ENCODE data around the gene OR10H1. TPM values are rescaled to one million over a fixed set of nuclear protein-coding genes. Genes with fewer than 3 reads are reported as not detected.
"Not testable (repeated sequence)": the region's sequence is repeated elsewhere in the genome, so short reads cannot be mapped to it uniquely, and the experiment has no call there.

Gene OR10H1
- total RNA-seq, 1 donor from 2014 or later: not detected

DNA sequence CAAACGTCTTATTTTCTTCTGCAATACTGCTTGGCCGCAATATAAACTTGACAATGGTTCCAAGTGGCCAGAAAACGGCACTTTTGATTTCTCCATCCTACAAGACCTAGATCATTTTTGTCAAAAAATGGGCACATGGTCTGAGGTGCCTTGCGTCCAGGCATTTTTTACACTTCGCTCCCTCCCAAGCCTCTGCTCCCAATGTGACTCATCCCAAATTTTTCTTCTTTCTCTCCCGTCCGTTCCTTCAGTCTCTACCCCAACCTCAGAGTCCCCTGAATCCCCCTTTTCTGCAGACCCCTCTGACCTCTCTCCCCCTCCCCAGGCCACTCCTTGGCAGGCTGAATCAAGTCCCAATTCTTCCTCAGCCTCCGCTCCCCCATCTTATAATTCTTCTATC, 14.3 kb upstream of the OR10H1 start:
- intact Hi-C loops (cut with DNase I): no loop called here
- DNase-seq (ENCODE audit: low spot score): no peak

- intact Hi-C loops (cut with DNase I): no loop called here
- peak; percentile 29 for DNase-seq (ENCODE audit: low spot score)
Measured at GRCh38 chr19:15829306-15829698, 13.8 kb upstream of the OR10H1 start.

GRCh38 chr19:15828611-15829305, 13.3 kb upstream of the OR10H1 start:
- peak; percentile 20 for DNase-seq (ENCODE audit: low spot score)
- intact Hi-C loops (cut with DNase I): not testable (repeated sequence)

DNA sequence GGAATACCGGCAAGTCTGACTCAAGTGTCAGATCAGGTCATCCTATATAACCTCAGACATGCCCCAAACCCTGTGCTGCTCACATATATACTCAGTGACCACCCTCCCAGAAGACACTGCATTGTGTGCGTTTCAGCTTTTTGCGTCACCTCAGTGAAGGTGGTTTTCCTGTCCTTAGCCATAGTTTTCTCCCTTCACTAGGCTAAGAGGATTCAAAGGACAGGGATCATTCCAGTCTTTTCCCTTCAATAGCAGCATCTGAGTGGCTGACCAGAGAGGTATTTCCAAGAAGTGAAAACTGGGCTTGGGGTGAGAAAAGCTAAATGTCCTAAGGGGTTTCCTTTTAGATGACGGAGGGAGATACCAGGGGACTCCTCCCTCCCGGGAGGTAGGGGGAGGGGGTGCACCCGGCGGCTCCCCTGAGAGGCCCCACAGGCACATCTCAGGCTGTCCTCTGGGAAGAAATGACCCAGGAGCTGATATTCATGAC, 12.7 kb upstream of the OR10H1 start:
- no peak for DNase-seq (ENCODE audit: low spot score)
- intact Hi-C loops (cut with DNase I): no loop called here

DNA sequence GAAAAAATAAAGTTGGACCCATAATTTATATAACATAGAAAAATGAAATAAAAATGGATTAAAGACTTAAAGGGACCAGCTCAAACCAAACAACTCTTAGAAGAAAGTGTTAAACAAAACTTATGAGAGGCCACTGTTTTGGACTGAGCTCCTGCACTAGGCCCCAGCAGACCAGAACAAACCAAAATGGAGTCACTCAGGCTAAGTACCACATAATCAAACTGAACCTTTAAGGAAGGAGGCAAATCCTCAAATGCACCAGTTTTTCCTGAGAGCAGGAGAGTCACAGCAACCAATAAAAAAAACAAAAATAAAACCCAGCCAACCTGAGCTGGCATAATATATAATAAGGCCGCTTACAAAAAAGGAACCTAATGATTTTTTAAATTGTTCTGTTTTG, 10.3 kb upstream of the OR10H1 start:
- intact Hi-C loops (cut with DNase I): no loop called here
- DNase-seq (ENCODE audit: low spot score): no peak

DNA sequence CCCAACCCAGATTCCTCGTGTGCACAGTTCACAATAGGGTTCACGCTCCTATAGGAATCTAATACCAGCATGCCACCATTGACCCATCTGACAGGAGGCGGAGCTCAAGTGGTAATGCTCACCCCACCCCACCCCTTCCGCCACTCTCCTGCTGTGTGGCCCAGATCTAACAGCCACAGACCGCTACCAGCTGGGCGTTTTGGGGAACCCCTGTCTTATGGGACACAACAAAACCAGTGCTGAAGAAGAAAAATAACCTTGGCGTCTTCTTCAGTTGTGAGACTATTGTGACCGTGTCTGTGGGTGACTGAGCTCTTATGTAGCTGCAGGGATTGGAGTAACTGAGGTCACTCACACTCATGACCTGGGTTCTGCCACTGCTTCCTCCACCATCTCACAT, 5.2 kb upstream of the OR10H1 start:
- intact Hi-C loops (cut with DNase I): no loop called here
- peak; percentile 50 for DNase-seq (ENCODE audit: low spot score)

GRCh38 chr19:15813916-15814315, 1.5 kb downstream of the OR10H1 start:
- intact Hi-C loops (cut with DNase I): loop anchor here (5.0 kb wide), 1 partner anchor 182 kb away; no protein-coding TSS in a partner anchor
- no peak for DNase-seq (ENCODE audit: low spot score)

DNA sequence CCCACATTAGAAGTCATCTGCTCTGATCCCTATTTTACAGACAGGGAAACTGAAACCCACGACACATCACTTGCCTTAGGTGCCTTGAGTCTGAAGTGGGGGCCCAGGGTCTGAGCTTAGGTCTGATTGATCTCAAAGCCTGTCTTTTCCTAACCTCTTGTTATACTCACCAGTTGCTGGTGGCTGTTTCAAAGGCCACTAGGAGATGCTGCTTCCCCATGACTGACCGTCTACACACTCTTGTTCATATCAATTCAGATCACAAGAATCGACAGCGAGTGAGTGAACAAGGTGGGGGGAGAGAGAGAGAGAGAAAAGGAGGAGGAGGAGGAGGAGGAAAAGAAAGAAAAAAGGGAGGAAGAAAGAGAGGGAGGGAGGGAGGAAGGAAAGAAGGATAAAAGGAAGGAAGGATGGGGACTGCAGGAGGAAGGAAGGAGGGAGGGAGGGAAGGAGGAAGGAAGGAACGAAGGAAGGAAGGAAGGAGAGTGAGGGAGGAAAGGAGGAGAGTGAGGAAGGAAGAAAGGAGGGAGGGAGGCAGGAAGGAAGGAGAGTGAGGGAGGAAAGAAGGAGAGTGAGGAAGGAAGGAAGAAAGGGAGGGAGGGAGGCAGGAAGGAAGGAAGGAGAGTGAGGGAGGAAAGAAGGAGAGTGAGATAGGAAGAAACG, 3.3 kb downstream of the OR10H1 start:
- no peak for DNase-seq (ENCODE audit: low spot score)
- intact Hi-C loops (cut with DNase I): loop anchor here (5.0 kb wide), 1 partner anchor 180 kb away; no protein-coding TSS in a partner anchor

- intact Hi-C loops (cut with DNase I): loop anchor here (5.0 kb wide), 1 partner anchor 179 kb away; no protein-coding TSS in a partner anchor
- no peak for DNase-seq (ENCODE audit: low spot score)
Measured at GRCh38 chr19:15811476-15811875, 4.0 kb downstream of the OR10H1 start.

- intact Hi-C loops (cut with DNase I): loop anchor here (5.0 kb wide), 1 partner anchor 178 kb away; no protein-coding TSS in a partner anchor
- no peak for DNase-seq (ENCODE audit: low spot score)
Measured at GRCh38 chr19:15810335-15810734, 5.1 kb downstream of the OR10H1 start.

- DNase-seq (ENCODE audit: low spot score); intact Hi-C loops (cut with DNase I): not testable (repeated sequence)
Measured at GRCh38 chr19:15794279-15794678, 21.2 kb downstream of the OR10H1 start.

- no peak for DNase-seq (ENCODE audit: low spot score)
- intact Hi-C loops (cut with DNase I): no loop called here
Measured at GRCh38 chr19:15790096-15790495, 25.4 kb downstream of the OR10H1 start.

DNA sequence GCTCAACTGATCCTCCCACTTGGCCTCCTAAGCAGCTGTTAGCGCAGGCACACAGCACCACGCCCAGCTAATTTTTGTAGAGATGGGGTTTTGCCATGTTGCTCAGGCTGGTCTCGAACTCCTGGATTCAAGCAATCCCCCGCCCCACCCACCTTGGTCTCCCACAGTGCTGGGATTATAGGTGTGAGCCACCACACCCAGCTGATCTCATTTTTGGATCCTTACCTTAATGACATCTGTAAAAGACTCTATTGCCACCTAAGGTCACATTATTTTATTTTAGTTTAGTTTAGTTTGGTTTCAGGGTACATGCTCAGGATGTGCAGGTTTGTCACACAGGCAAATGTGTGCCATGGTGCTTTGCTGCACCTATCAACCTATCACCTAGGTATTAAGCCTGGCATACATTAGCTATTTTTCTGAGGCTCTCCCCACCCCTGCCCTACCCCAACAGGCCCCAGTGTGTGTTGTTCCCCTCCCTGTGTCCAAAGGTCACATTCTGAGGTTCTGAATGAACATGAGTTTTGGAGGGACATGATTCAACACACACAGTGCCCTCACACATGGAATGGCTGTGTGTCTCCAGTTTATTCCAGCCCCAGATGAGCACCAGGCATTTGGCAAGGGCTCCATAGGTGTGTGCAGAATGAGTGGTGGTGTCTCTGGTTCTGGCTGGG, 26.7 kb downstream of the OR10H1 start:
- intact Hi-C loops (cut with DNase I): no loop called here
- DNase-seq (ENCODE audit: low spot score): no peak

DNA sequence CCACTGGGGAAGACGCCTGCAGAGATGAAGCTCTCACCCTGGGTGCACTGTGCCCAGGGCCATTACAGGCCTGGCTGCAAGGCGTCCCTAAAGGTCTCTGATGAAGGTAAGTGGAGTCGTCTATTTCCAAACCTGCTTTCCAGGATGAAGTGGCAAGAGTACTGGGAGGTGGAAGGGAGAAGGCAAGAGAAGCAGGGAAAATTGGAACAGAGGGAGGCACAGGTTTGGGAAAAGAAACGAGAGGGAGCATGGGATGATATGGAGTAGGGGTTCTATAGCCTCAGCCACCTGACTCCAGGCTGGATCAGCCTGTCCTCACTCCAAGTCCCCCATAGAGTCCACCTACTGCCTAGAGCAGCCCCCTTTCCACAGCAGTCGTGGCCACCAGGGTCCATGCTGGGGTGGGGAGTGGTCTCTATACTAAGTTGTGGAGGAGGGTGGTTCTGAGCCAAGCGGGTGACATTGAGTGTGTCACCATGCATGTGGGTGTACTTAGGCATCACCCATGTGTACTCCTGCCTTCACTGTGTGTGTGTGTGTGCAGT, 27.8 kb downstream of the OR10H1 start, which contains the start of gene OR10H5:
OR10H5 (plus strand) TSS at position 51 of the 545 bp plus-strand sequence. CDS start 6,388 bp downstream, outside the sequence.
- intact Hi-C loops (cut with DNase I): no loop called here
- no peak for DNase-seq (ENCODE audit: low spot score)

DNA sequence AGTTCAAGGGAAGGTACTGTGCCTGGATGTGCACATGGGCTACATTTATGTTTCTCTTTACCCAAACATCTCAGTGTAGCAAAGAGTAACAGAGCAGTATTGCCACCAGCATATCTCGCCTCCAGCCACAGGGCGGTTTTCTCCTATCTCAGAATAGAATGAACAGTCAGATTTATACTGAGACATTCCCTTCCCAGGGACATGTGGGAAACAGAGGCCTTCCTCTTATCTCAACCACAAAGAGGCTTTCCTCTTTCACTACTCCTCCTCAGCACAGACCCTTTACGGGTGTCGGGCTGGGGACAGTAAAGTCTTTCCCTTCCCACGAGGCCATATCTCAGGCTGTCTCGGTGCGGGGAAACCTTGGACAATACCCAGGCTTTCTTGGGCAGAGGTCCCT, 32.6 kb downstream of the OR10H1 start:
- DNase-seq (ENCODE audit: low spot score); intact Hi-C loops (cut with DNase I): not testable (repeated sequence)

DNA sequence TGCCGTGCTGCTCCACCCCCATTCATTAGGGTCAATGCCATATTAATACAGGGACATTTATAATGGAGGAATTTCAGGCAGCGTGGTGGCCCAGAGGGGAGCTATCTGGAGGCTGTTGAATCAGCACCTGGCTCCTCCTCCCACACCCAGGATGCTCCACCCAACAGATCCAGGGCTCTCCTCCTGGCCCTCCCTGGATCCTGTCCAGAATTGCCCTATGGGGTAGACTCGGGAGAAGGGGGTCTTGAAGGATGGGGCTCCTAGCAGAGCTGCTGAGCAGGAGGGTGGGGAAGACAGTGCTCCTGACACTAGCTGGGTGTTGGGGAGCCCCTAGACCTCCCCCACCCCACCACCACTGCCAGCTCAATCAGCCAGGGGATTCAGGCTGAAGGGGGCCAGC, 33.3 kb downstream of the OR10H1 start:
- DNase-seq (ENCODE audit: low spot score): no peak
- intact Hi-C loops (cut with DNase I): no loop called here

GRCh38 chr19:15781661-15782060, 33.8 kb downstream of the OR10H1 start:
- intact Hi-C loops (cut with DNase I): no loop called here
- no peak for DNase-seq (ENCODE audit: low spot score)

DNA sequence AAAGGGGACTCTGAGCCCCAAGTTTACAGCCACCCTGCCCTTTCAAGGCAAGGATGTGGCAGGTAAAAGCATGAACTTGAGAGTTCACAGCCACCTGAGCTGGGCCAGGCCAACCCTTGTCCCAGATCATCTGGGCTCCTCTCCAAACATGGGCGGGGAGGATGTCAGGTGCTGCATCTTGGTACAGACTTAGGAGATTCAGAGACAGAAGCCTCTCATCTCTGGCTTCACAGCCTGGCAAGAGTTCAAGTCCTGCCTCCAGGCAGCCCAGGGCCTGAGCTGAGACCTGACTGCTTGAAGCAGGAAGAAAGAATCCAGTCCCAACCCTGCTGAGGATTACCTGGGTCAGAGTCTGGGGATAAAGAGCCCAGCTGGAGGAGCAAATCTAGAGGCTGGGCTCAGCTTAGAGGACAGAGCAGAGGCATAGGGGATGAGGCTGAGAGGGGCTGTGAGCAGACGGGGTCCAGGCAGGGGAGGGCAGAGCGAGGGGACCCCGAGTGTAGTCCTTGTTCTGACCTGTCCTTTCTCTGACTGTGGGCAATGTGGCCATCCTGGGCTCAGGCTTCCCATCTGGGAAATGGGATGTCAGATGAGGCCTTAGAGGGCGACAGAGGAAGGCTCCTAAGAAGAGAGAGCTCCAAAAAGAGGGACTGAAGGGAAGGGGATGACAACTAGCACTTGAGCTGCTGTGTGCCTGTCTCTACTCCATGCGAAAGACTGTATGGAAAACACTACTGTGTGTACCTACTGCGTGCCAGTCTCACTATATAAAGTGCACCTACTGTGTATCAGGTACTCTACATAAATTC, 34.6 kb downstream of the OR10H1 start:
- intact Hi-C loops (cut with DNase I): no loop called here

More for the DNA sequence above, 34.6 kb downstream of the OR10H1 start:
- DNase-seq (ENCODE audit: low spot score): no peak
